Ascending aorta (tissue), 2 donors: Measurements from ENCODE around the gene TGFB1I1. TPM values are rescaled to one million over a fixed set of nuclear protein-coding genes. Genes with fewer than 3 reads are reported as not detected.

Source experiments
- DNase-seq, 2 donors: peaks; one replicate each; pipeline ENCODE4 v3.0.0-alpha.2; 2019; ENCODE audit warnings: low spot score in 2 of 2
- H3K27ac ChIP-seq, 2 donors: fragments of 200-600 bp; sonication (generic); one replicate each; pipeline ENCODE4 v1.5.1; 2016 to 2017; ENCODE audit warnings: mild to moderate bottlenecking in 1 of 2
- H3K27me3 ChIP-seq: fragments of 200-600 bp; sonication (generic); one replicate; pipeline ENCODE4 v1.5.1; 2017
- H3K36me3 ChIP-seq, 2 donors: fragments of 200-600 bp; sonication (generic); one replicate each; pipeline ENCODE4 v1.5.1; 2016
- H3K4me1 ChIP-seq, 2 donors: fragments of 200-600 bp; sonication (generic); one replicate each; pipeline ENCODE4 v1.5.1; 2016 to 2017; ENCODE audit warnings: mild to moderate bottlenecking in 1 of 2
- H3K4me3 ChIP-seq, 2 donors: fragments of 200-600 bp; sonication (generic); one replicate each; pipeline ENCODE4 v1.5.1; 2016 to 2017; ENCODE audit warnings: mild to moderate bottlenecking in 1 of 2
- H3K9me3 ChIP-seq, 2 donors: fragments of 200-600 bp; sonication (generic); one replicate each; pipeline ENCODE4 v1.5.1; 2016
- CTCF ChIP-seq, 3 experiments: fragments of 200-600 bp in 2 of 3; fragments of 450-650 bp in 1 of 3; sonication (generic) in 2 of 3; IDR thresholded peaks; one replicate each; pipeline ENCODE4 v1.5.1; 2016 to 2019; ENCODE audit warnings: antibody characterized with exemption in 3 of 3, mild to moderate bottlenecking in 1 of 3, moderate library complexity in 1 of 3
- intact Hi-C: fragments of 100-400 bp; cut with DNase I; formaldehyde crosslinking; loops from one replicate; pipeline ENCODE4 v1.15.1; 2023
- total RNA-seq: library from RNA; depleted of rRNA; stranded (reverse); fragments of >200 nt; gene quantifications from one replicate; pipeline ENCODE4 v1.1.0, GENCODE V29; 2016

Gene TGFB1I1
- total RNA-seq, 1 donor from 2014 or later = 325 TPM

GRCh38 chr16:31489298-31489564 is 17.3 kb downstream of the TGFB1I1 start:
- no peak overlapping the region for H3K4me3 ChIP-seq
- TF ChIP-seq CTCF (IDR thresholded peaks at IDR 0.05) = no peak
- H3K27ac ChIP-seq = no peak overlapping the region
- H3K4me1 ChIP-seq = peaks cover 10 to 15% of the 10 kb centered on the region in 2 donors
- peaks cover 22 to 39% of the 10 kb centered on the region in 2 donors for H3K36me3 ChIP-seq
- no peak for DNase-seq
- no peaks in the 10 kb centered on the region for H3K9me3 ChIP-seq
- no peaks in the 10 kb centered on the region for H3K27me3 ChIP-seq
- intact Hi-C loops = no loop called here

GRCh38 chr16:31489616-31490584 is 17.9 kb downstream of the TGFB1I1 start:
- H3K9me3 ChIP-seq = no peaks in the 10 kb centered on the region
- no peaks in the 10 kb centered on the region for H3K27me3 ChIP-seq
- peaks cover 23 to 46% of the 10 kb centered on the region in 2 donors for H3K36me3 ChIP-seq
- TF ChIP-seq CTCF (IDR thresholded peaks at IDR 0.05) = no peak
- DNase-seq = no peak
- no peak overlapping the region for H3K27ac ChIP-seq
- no peak overlapping the region for H3K4me3 ChIP-seq
- intact Hi-C loops = no loop called here
- H3K4me1 ChIP-seq = peaks cover 10 to 15% of the 10 kb centered on the region in 2 donors

- no peak for DNase-seq
- H3K4me3 ChIP-seq = no peak overlapping the region
- peaks cover 10 to 15% of the 10 kb centered on the region in 2 donors for H3K4me1 ChIP-seq
- intact Hi-C loops = no loop called here
- peaks cover 38 to 66% of the 10 kb centered on the region in 2 donors for H3K36me3 ChIP-seq
- no peaks in the 10 kb centered on the region for H3K27me3 ChIP-seq
- H3K27ac ChIP-seq = no peak overlapping the region
- H3K9me3 ChIP-seq = no peaks in the 10 kb centered on the region
- no peak for TF ChIP-seq CTCF (IDR thresholded peaks at IDR 0.05)
Measured at GRCh38 chr16:31491778-31492418, 19.9 kb downstream of the TGFB1I1 start.

- no peak for DNase-seq
- peaks cover 51 to 76% of the 10 kb centered on the region in 2 donors for H3K36me3 ChIP-seq
Measured at GRCh38 chr16:31493506-31494125, 21.7 kb downstream of the TGFB1I1 start.

GRCh38 chr16:31496670-31497069 is 24.7 kb downstream of the TGFB1I1 start:
- H3K4me3 ChIP-seq = no peak overlapping the region
- DNase-seq = no peak
- H3K27ac ChIP-seq = no peak overlapping the region
- TF ChIP-seq CTCF (IDR thresholded peaks at IDR 0.05) = no peak
- peaks cover 69 to 82% of the 10 kb centered on the region in 2 donors for H3K36me3 ChIP-seq
- no peaks in the 10 kb centered on the region for H3K4me1 ChIP-seq
- no peaks in the 10 kb centered on the region for H3K27me3 ChIP-seq
- intact Hi-C loops = no loop called here
- no peaks in the 10 kb centered on the region for H3K9me3 ChIP-seq

More at GRCh38 chr16:31493506-31494125, 21.7 kb downstream of the TGFB1I1 start:
- Histone ChIP-seq H3K4me3 (no peak overlapping the region), H3K27me3 (no peaks in the 10 kb centered on the region), H3K9me3 (no peaks in the 10 kb centered on the region), H3K27ac (no peak overlapping the region), H3K4me1 (peaks cover under 1 to 2% of the 10 kb centered on the region in 2 donors)
- no peak for TF ChIP-seq CTCF (IDR thresholded peaks at IDR 0.05)
- intact Hi-C loops = no loop called here
